Stomach (tissue), 9 donors: Measurements from ENCODE around the gene C16orf89. TPM values are rescaled to one million over a fixed set of nuclear protein-coding genes. Genes with fewer than 3 reads are reported as not detected.

Source experiments
- DNase-seq, 2 donors: peaks; one replicate each; pipeline versions ENCODE4 v3.0.0 to v3.0.0-alpha.2; 2013 to 2019
- H3K27ac ChIP-seq, 5 donors: fragments of 200-600 bp in 4 of 5; sonication (generic) in 4 of 5; one replicate each; pipeline ENCODE4 v1.5.1; 2013 to 2019; ENCODE audit warnings: mild to moderate bottlenecking in 1 of 5, moderate library complexity in 1 of 5
- H3K27me3 ChIP-seq, 3 donors: fragments of 200-600 bp; sonication (generic); one replicate each; pipeline ENCODE4 v1.5.1; 2017 to 2019; ENCODE audit warnings: mixed run types in 1 of 3
- H3K36me3 ChIP-seq, 4 donors: fragments of 200-600 bp; sonication (generic); 1 replicate in 3 of 4; 2 replicates in 1 of 4; pipeline ENCODE4 v1.5.1; 2016 to 2019
- H3K4me1 ChIP-seq, 4 donors: fragments of 200-600 bp; sonication (generic); one replicate each; pipeline ENCODE4 v1.5.1; 2016 to 2019
- H3K4me3 ChIP-seq, 4 donors: fragments of 200-600 bp; sonication (generic) in 3 of 4; one replicate each; pipeline ENCODE4 v1.5.1; 2016 to 2019; ENCODE audit warnings: mild to moderate bottlenecking in 1 of 4
- H3K9me3 ChIP-seq, 4 donors: fragments of 200-600 bp; sonication (generic); one replicate each; pipeline ENCODE4 v1.5.1; 2016 to 2019
- EP300 ChIP-seq: sonication (generic); formaldehyde crosslinking; IDR thresholded peaks from one replicate; pipeline ENCODE4 v1.6.1; 2017; ENCODE audit warnings: antibody characterized with exemption
- POLR2A ChIP-seq, 4 donors: fragments of 450-650 bp; IDR thresholded peaks; one replicate each; pipeline ENCODE4 v1.6.1; 2016; ENCODE audit warnings: antibody characterized with exemption in 4 of 4, control low read depth in 2 of 4, mild to moderate bottlenecking in 1 of 4, moderate library complexity in 1 of 4
- POLR2AphosphoS5 ChIP-seq, 3 donors: sonication (generic); formaldehyde crosslinking; IDR thresholded peaks; one replicate each; pipeline ENCODE4 v1.6.1; 2016; ENCODE audit warnings: antibody characterized with exemption in 3 of 3
- WGBS, 5 donors: extraction: QIAGEN DNeasy Blood & Tissue Kit in 3 of 5; methylation state at CpG; one replicate each; pipeline versions ENCODE4 v1.1.5 to v1.1.7; 2013 to 2018; 5-methylcytosine and 5-hydroxymethylcytosine counted together
- intact Hi-C: fragments of 100-400 bp; cut with DNase I; formaldehyde crosslinking; loops from one replicate; pipeline ENCODE4 v1.15.1; 2023; ENCODE audit warnings: low total_unique reads
- polyA plus RNA-seq, 3 donors: library from polyadenylated mRNA; stranded (reverse); fragments of 200-250 nt; gene quantifications; one replicate each; pipeline ENCODE4 v1.2.3, GENCODE V29; 2013
- total RNA-seq, 5 donors: library from RNA; depleted of rRNA; stranded (reverse); fragments of >200 nt; gene quantifications; one replicate each; pipeline versions ENCODE4 v1.1.0 to v1.2.3, GENCODE V29; 2014 to 2016
- TF ChIP-seq, protein P1 (sequence below), 7 experiments: fragments of 450-650 bp in 4 of 7; fragments of 200-600 bp in 3 of 7; sonication (generic) in 3 of 7; IDR thresholded peaks; one replicate each; pipeline ENCODE4 v1.5.1; 2016 to 2019; ENCODE audit warnings: antibody characterized with exemption in 7 of 7, control low read depth in 2 of 7, mild to moderate bottlenecking in 1 of 7
- donor health status: healthy with polysubstance abuse.
- donor health status: Bipolar disorder and iron deficiency.
- donor health status: healthy.

Gene C16orf89
- total and polyA plus RNA-seq, 8 donors, result 7.6 to 135 (median 71.1) TPM

GRCh38 chr16:5015351-5015750, 50.4 kb downstream of the C16orf89 start:
- Histone ChIP-seq H3K4me1 (no peaks in the 10 kb centered on the region), H3K27ac (no peak overlapping the region)
- intact Hi-C loops, result no loop called here

DNA sequence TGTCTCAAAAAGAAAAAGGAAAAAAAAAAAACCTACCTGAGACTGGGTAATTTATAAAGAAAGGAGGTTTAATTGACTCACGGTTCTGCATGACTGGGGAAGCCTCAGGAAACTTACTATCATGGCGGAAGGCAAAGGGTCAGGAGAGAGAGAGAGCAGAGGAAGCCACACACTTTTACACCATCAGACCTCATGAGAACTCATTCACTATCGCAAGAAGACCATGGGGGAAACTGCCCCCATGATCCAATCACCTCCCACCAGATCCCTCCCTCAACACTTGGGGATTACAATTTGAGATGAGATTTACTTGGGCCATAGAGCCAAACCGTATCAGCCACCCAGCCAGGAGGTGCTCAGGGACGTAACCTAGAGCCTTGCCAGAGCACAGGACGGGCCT, 52.9 kb downstream of the C16orf89 start:
- 63 to 88% (median 80%) methylated on average over 6 of the region's 6 CpGs for WGBS, 5 donors
- H3K27ac ChIP-seq, result no peak overlapping the region
- H3K36me3 ChIP-seq, result no peaks in the 10 kb centered on the region
- no peaks in the 10 kb centered on the region for H3K4me1 ChIP-seq
- H3K9me3 ChIP-seq, result no peaks in the 10 kb centered on the region
- no peak overlapping the region for H3K4me3 ChIP-seq
- TF ChIP-seq, protein P1, sequence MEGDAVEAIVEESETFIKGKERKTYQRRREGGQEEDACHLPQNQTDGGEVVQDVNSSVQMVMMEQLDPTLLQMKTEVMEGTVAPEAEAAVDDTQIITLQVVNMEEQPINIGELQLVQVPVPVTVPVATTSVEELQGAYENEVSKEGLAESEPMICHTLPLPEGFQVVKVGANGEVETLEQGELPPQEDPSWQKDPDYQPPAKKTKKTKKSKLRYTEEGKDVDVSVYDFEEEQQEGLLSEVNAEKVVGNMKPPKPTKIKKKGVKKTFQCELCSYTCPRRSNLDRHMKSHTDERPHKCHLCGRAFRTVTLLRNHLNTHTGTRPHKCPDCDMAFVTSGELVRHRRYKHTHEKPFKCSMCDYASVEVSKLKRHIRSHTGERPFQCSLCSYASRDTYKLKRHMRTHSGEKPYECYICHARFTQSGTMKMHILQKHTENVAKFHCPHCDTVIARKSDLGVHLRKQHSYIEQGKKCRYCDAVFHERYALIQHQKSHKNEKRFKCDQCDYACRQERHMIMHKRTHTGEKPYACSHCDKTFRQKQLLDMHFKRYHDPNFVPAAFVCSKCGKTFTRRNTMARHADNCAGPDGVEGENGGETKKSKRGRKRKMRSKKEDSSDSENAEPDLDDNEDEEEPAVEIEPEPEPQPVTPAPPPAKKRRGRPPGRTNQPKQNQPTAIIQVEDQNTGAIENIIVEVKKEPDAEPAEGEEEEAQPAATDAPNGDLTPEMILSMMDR (IDR thresholded peaks at IDR 0.05), result no peak
- intact Hi-C loops, result no loop called here
- DNase-seq, result no peak
- peaks cover 0 to 9% (median 0%) of the 10 kb centered on the region in 3 donors for H3K27me3 ChIP-seq

More at GRCh38 chr16:5015351-5015750, 50.4 kb downstream of the C16orf89 start:
- Histone ChIP-seq H3K4me3 (no peak overlapping the region), H3K36me3 (no peaks in the 10 kb centered on the region), H3K9me3 (no peaks in the 10 kb centered on the region), H3K27me3 (peaks cover 0 to 9% (median 0%) of the 10 kb centered on the region in 3 donors)
- no peak for TF ChIP-seq EP300
- TF ChIP-seq, protein P1 (IDR thresholded peaks at IDR 0.05), result no peak
- no peak for TF ChIP-seq POLR2A (IDR thresholded peaks at IDR 0.05)
- no peak for TF ChIP-seq POLR2AphosphoS5 (IDR thresholded peaks at IDR 0.05)
- no peak for DNase-seq
- WGBS, 5 donors, result 49 to 69% (median 67%) methylated on average over 2 to 4 of the region's 4 CpGs

GRCh38 chr16:5011637-5012036, 54.1 kb downstream of the C16orf89 start:
- Histone ChIP-seq H3K4me1 (no peaks in the 10 kb centered on the region), H3K9me3 (no peaks in the 10 kb centered on the region), H3K4me3 (no peak overlapping the region), H3K36me3 (no peaks in the 10 kb centered on the region), H3K27ac (no peak overlapping the region), H3K27me3 (peaks cover 0 to 9% (median 0%) of the 10 kb centered on the region in 3 donors)
- TF ChIP-seq POLR2AphosphoS5 (IDR thresholded peaks at IDR 0.05) (no peak), EP300 (no peak)
- no peak for DNase-seq
- WGBS, 5 donors, result 48 to 75% (median 61%) methylated on average over 4 of the region's 4 CpGs
- intact Hi-C loops, result no loop called here

DNA sequence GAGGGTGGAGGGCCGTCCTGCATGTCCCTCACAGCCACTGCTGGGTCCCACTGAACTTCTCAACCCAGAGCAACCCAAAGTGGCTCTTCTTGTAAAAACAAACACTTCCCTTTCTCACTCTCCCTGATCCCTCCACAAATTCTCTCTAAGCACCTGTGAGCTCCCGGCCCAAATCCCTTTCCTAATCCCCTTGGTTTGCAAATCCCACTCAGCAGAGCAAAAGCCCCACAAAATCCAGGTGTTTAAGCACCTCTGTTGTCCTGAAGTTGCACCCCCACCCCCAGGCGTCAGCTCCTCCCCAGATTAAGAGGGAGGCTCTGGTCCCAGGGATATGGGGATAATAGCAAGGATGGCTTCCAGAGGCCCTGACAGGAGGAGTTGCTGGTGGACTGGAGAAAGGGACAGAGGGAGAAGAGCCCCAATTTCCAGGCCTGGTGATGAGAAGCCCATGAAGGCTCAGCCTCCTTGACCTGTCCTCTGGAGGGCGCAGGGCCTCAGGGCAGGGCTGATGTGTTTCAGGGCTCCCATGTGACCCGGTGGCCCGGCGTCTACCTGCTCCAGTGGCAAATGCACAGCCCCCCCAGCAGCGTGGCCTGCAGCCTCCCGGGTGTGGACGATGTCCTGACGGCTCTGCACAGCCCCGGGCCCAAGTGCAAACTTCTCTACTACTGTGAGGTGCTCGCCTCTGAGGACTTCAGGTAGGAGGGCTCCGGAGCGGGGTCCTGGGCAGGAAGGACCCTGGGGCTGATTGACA, 55.0 kb downstream of the C16orf89 start:
- 50 to 63% (median 61%) methylated on average over 14 to 15 of the region's 15 CpGs for WGBS, 5 donors

More for the DNA sequence above, 55.0 kb downstream of the C16orf89 start:
- Histone ChIP-seq H3K27me3 (peaks cover 0 to 9% (median 0%) of the 10 kb centered on the region in 3 donors), H3K36me3 (no peaks in the 10 kb centered on the region), H3K4me1 (no peaks in the 10 kb centered on the region), H3K4me3 (no peak overlapping the region), H3K9me3 (no peaks in the 10 kb centered on the region), H3K27ac (no peak overlapping the region)
- intact Hi-C loops, result no loop called here
- DNase-seq, result no peak
- TF ChIP-seq EP300 (no peak), POLR2AphosphoS5 (IDR thresholded peaks at IDR 0.05) (no peak), POLR2A (IDR thresholded peaks at IDR 0.05) (no peak)
- TF ChIP-seq, protein P1 (IDR thresholded peaks at IDR 0.05), result no peak
